A673 (cell line): Measurements from ENCODE around the gene HINT3. TPM values are rescaled to one million over a fixed set of nuclear protein-coding genes. Genes with fewer than 3 reads are reported as not detected.
"Not testable (repeated sequence)": the region's sequence is repeated elsewhere in the genome, so short reads cannot be mapped to it uniquely, and the experiment has no call there.

Experiments used
- BruUV-seq: library from RNA; stranded (reverse); fragments of 400-500 nt; replicated peaks from 2 replicates; lab custom pipeline; 2021; lab: Mats Ljungman, UMichigan
- CTCF ChIA-PET: fragments of 300-600 bp; sonication (Branson Sonifier 250); formaldehyde crosslinking; loops from one replicate; lab custom pipeline; 2022; ENCODE audit warnings: antibody characterized with exemption; lab: Charles Lee
- POLR2A ChIA-PET: fragments of 300-600 bp; sonication (Branson Sonifier 250); formaldehyde crosslinking; loops from one replicate; lab custom pipeline; 2022; ENCODE audit warnings: antibody characterized with exemption; ENCODE audit not compliant: low non-redundant PET; lab: Charles Lee
- DNase-seq: peaks from one replicate; pipeline ENCODE4 v3.0.0-alpha.2; 2015; ENCODE audit warnings: low spot score
- H3K27ac ChIP-seq: fragments of 200-600 bp; sonication (generic); 2 replicates; pipeline ENCODE4 v1.5.1; 2016; ENCODE audit warnings: mixed run types, low read depth, mild to moderate bottlenecking, mixed read lengths, antibody characterized with exemption, low read length; ENCODE audit not compliant: poor library complexity, severe bottlenecking
- H3K27me3 ChIP-seq: fragments of 200-600 bp; sonication (generic); replicated peaks from 2 replicates; pipeline ENCODE4 v1.6.1; 2017; ENCODE audit warnings: mixed run types, low read depth, mild to moderate bottlenecking, mixed read lengths, antibody characterized with exemption, low read length; ENCODE audit not compliant: insufficient read depth, poor library complexity
- H3K36me3 ChIP-seq: fragments of 200-600 bp; sonication (generic); 2 replicates; pipeline ENCODE4 v1.6.1; 2016; ENCODE audit warnings: mixed run types, mild to moderate bottlenecking, mixed read lengths, antibody characterized with exemption, low read length; ENCODE audit not compliant: insufficient read depth, poor library complexity, severe bottlenecking
- H3K4me1 ChIP-seq: fragments of 200-600 bp; sonication (generic); 2 replicates; pipeline ENCODE4 v1.6.1; 2017; ENCODE audit warnings: mixed run types, mild to moderate bottlenecking, mixed read lengths, antibody characterized with exemption, low read length; ENCODE audit not compliant: insufficient read depth, poor library complexity, severe bottlenecking
- H3K4me3 ChIP-seq: fragments of 200-600 bp; sonication (generic); 2 replicates; pipeline ENCODE4 v1.5.1; 2016; ENCODE audit warnings: low read depth, mixed run types, mild to moderate bottlenecking, mixed read lengths, low read length; ENCODE audit not compliant: poor library complexity, severe bottlenecking
- H3K9me3 ChIP-seq: fragments of 200-600 bp; sonication (generic); 2 replicates; pipeline ENCODE4 v1.6.1; 2016; ENCODE audit warnings: mixed run types, low read depth, mild to moderate bottlenecking, mixed read lengths, antibody characterized with exemption, low read length; ENCODE audit not compliant: poor library complexity, severe bottlenecking
- EZH2 ChIP-seq: fragments of 200-600 bp; sonication (generic); IDR thresholded peaks from 2 replicates; pipeline ENCODE4 v1.6.1; 2017; ENCODE audit warnings: borderline replicate concordance, low read depth, mild to moderate bottlenecking, mixed read lengths, antibody characterized with exemption, low read length; ENCODE audit not compliant: poor library complexity, severe bottlenecking
- intact Hi-C: fragments of 100-400 bp; cut with micrococcal nuclease; formaldehyde crosslinking; loops from one replicate; pipeline ENCODE4 v1.10.0; 2022; ENCODE audit not compliant: unreplicated experiment
- total RNA-seq: library from RNA; stranded (reverse); gene quantifications from 2 replicates; pipeline ENCODE4 v1.2.3, GENCODE V29; 2021
- TF ChIP-seq, protein P1 (sequence below): fragments of 300-800, 200-600 bp; sonication (generic); conservative IDR thresholded peaks from 2 replicates; pipeline ENCODE4 v1.5.1; 2017; ENCODE audit warnings: low read depth, mild to moderate bottlenecking, antibody characterized with exemption, low read length, moderate library complexity, mixed read lengths

Gene HINT3
- total RNA-seq, 1 experiment from 2014 or later: 15.8 TPM

DNA sequence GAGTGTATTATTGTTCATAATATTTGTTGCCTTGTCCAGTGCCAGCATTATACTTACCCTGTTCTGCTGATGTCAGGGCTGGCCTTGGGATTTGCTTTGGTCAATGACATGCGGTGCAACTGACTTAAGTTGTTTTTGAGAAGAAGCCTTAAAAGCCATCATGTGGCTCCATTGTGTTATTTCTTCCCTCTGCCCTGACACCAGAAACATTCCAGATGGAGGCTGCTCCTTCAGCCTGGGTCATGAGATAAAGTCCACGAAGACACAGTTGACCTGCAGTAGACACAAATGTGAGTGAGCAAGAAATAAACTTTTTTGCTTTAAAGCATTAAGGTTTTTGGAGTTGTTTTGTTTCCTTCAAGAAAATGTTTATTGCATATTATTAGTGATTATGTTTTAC, 7.5 kb upstream of the HINT3 start:
- no peaks in the 10 kb centered on the region for H3K36me3 ChIP-seq
- H3K27me3 ChIP-seq: no peaks in the 10 kb centered on the region
- no peak for TF ChIP-seq EZH2
- TF ChIP-seq, protein P1, sequence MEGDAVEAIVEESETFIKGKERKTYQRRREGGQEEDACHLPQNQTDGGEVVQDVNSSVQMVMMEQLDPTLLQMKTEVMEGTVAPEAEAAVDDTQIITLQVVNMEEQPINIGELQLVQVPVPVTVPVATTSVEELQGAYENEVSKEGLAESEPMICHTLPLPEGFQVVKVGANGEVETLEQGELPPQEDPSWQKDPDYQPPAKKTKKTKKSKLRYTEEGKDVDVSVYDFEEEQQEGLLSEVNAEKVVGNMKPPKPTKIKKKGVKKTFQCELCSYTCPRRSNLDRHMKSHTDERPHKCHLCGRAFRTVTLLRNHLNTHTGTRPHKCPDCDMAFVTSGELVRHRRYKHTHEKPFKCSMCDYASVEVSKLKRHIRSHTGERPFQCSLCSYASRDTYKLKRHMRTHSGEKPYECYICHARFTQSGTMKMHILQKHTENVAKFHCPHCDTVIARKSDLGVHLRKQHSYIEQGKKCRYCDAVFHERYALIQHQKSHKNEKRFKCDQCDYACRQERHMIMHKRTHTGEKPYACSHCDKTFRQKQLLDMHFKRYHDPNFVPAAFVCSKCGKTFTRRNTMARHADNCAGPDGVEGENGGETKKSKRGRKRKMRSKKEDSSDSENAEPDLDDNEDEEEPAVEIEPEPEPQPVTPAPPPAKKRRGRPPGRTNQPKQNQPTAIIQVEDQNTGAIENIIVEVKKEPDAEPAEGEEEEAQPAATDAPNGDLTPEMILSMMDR: no peak
- intact Hi-C loops: no loop called here
- H3K4me3 ChIP-seq: no peak overlapping the region
- DNase-seq: no peak
- H3K9me3 ChIP-seq: no peaks in the 10 kb centered on the region
- ChIA-PET CTCF (no interaction called here), POLR2A (no interaction called here)
- BruUV-seq: no TSS peak
- H3K27ac ChIP-seq: no peak overlapping the region
- no peaks in the 10 kb centered on the region for H3K4me1 ChIP-seq

GRCh38 chr6:125950293-125950692, 6.3 kb upstream of the HINT3 start:
- no peaks in the 10 kb centered on the region for H3K36me3 ChIP-seq
- CTCF ChIA-PET: no interaction called here
- intact Hi-C loops: no loop called here
- POLR2A ChIA-PET: no interaction called here
- H3K9me3 ChIP-seq: no peaks in the 10 kb centered on the region
- H3K4me1 ChIP-seq: no peaks in the 10 kb centered on the region
- H3K27me3 ChIP-seq: no peaks in the 10 kb centered on the region
- BruUV-seq: no TSS peak
- H3K4me3 ChIP-seq: no peak overlapping the region
- no peak overlapping the region for H3K27ac ChIP-seq
- no peak for DNase-seq
- no peak for TF ChIP-seq EZH2
- TF ChIP-seq, protein P1: no peak

DNA sequence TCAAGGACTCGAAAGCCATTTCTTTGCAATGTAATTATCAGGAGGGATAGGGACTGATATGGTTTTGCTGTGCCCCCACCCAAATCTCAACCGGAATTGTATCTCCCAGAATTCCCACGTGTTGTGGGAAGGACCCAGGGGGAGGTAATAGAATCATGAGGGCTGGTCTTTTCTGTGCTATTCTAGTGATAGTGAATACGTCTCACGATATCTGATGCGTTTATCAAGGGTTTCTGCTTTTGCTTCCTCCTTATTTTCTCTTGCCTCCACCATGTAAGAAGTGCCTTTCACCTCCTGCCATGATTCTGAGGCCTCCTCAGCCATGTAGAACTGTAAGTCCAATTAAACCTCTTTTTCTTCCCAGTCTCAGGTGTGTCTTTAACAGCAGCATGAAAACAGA, 5.9 kb upstream of the HINT3 start:
- H3K27me3 ChIP-seq, H3K4me1 ChIP-seq, intact Hi-C loops, H3K9me3 ChIP-seq, POLR2A ChIA-PET, H3K36me3 ChIP-seq, DNase-seq, H3K27ac ChIP-seq, BruUV-seq, CTCF ChIA-PET, H3K4me3 ChIP-seq: not testable (repeated sequence)

DNA sequence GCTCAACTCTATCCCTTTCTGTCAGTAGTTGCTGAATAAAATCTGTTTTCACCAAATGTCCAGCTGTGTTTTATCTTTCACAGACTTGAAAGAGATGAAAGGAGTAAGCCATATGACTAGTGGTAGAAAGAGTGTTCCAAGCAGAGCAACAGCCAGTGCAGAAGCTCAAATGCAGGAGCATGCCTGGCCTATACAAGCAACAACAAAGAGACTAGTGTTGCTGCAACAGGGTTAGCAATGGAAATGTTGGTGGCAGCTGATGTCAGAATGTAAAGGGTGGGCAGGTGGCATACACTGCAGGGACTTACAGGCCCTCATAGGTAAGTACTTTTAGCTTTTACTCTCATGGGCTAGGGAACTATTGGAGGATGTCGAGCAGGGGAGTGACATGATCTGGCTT, 5.2 kb upstream of the HINT3 start:
- CTCF ChIA-PET: no interaction called here
- POLR2A ChIA-PET: interaction anchor here (0.6 kb wide), 1 partner anchor 45 kb away, joined by 3 read pairs; no protein-coding TSS in a partner anchor
- intact Hi-C loops: no loop called here

More for the DNA sequence above, 5.2 kb upstream of the HINT3 start:
- no peak for DNase-seq
- Histone ChIP-seq H3K4me1 (peaks cover 4% of the 10 kb centered on the region), H3K9me3 (no peaks in the 10 kb centered on the region), H3K27ac (no peak overlapping the region), H3K36me3 (no peaks in the 10 kb centered on the region), H3K4me3 (no peak overlapping the region), H3K27me3 (no peaks in the 10 kb centered on the region)
- TF ChIP-seq, protein P1: no peak
- no TSS peak for BruUV-seq
